Mesendoderm (in vitro differentiated cells): ENCODE results near the gene ERN1.

Experiments used
- DNase-seq: peaks from one replicate; pipeline ENCODE4 v3.0.0; 2013
- H2AK5ac ChIP-seq: 2 replicates; pipeline ENCODE4 v1.6.1; 2013; ENCODE audit warnings: low read length, inconsistent platforms
- H2BK120ac ChIP-seq: 2 replicates; pipeline ENCODE4 v1.6.1; 2013; ENCODE audit warnings: low read depth, mild to moderate bottlenecking, low read length, moderate library complexity, mixed read lengths
- H2BK15ac ChIP-seq: replicated peaks from 2 replicates; pipeline ENCODE4 v1.6.1; 2013; ENCODE audit warnings: low read depth, mild to moderate bottlenecking, moderate library complexity
- H2BK5ac ChIP-seq: 2 replicates; pipeline ENCODE4 v1.6.1; 2013; ENCODE audit warnings: low read length, inconsistent platforms
- H3K18ac ChIP-seq: 2 replicates; pipeline ENCODE4 v1.6.1; 2013; ENCODE audit warnings: mild to moderate bottlenecking, low read length, mixed read lengths
- H3K23ac ChIP-seq: one replicate; pipeline ENCODE4 v1.6.1; 2013; ENCODE audit warnings: low read length
- H3K27ac ChIP-seq: 2 replicates; pipeline ENCODE4 v1.5.1; 2013; ENCODE audit warnings: low read depth, mild to moderate bottlenecking, inconsistent platforms, low read length, moderate library complexity
- H3K27me3 ChIP-seq: 2 replicates; pipeline ENCODE4 v1.6.1; 2013; ENCODE audit warnings: low read length, control low read depth, mild to moderate bottlenecking, inconsistent platforms; ENCODE audit not compliant: insufficient read depth, poor library complexity
- H3K36me3 ChIP-seq: 2 replicates; pipeline ENCODE4 v1.6.1; 2013; ENCODE audit warnings: low read length, inconsistent platforms; ENCODE audit not compliant: control insufficient read depth, insufficient read depth
- H3K4ac ChIP-seq: one replicate; pipeline ENCODE4 v1.6.1; 2013; ENCODE audit warnings: low read depth, mild to moderate bottlenecking, low read length, moderate library complexity
- H3K4me1 ChIP-seq: 2 replicates; pipeline ENCODE4 v1.6.1; 2013; ENCODE audit warnings: low read depth, low read length, inconsistent platforms; ENCODE audit not compliant: control insufficient read depth
- H3K4me2 ChIP-seq: 2 replicates; pipeline ENCODE4 v1.6.1; 2013; ENCODE audit warnings: low read length
- H3K4me3 ChIP-seq: 2 replicates; pipeline ENCODE4 v1.5.1; 2013; ENCODE audit warnings: mild to moderate bottlenecking, low read length
- H3K56ac ChIP-seq: one replicate; pipeline ENCODE4 v1.6.1; 2013; ENCODE audit warnings: low read length
- H3K79me1 ChIP-seq: 2 replicates; pipeline ENCODE4 v1.6.1; 2013; ENCODE audit warnings: low read length, inconsistent platforms
- H3K79me2 ChIP-seq: 2 replicates; pipeline ENCODE4 v1.6.1; 2013; ENCODE audit warnings: mild to moderate bottlenecking, low read length; ENCODE audit not compliant: control insufficient read depth, insufficient read depth
- H3K9ac ChIP-seq: 2 replicates; pipeline ENCODE4 v1.6.1; 2013; ENCODE audit warnings: low read length, inconsistent platforms
- H4K5ac ChIP-seq: one replicate; pipeline ENCODE4 v1.6.1; 2013; ENCODE audit warnings: low read length
- H4K8ac ChIP-seq: one replicate; pipeline ENCODE4 v1.6.1; 2013; ENCODE audit warnings: low read depth, mild to moderate bottlenecking, control low read depth, low read length, moderate library complexity
- WGBS: extraction: QIAGEN DNeasy Blood & Tissue Kit; methylation state at CpG from one replicate; pipeline ENCODE4 v1.1.7; 2013; ENCODE audit warnings: low lambda C conversion rate, missing lambda C conversion rate; ENCODE audit not compliant: insufficient coverage; ENCODE audit errors: extremely low coverage; 5-methylcytosine and 5-hydroxymethylcytosine counted together

The ERN1 gene

GRCh38 chr17:64120159-64120810, 9.7 kb downstream of the ERN1 start:
- H2BK15ac ChIP-seq: no peak overlapping the region
- H3K56ac ChIP-seq: no peak overlapping the region
- H2BK120ac ChIP-seq: no peak overlapping the region
- no peak overlapping the region for H4K5ac ChIP-seq
- H3K27ac ChIP-seq: no peak overlapping the region
- no peaks in the 10 kb centered on the region for H3K4me1 ChIP-seq
- H3K36me3 ChIP-seq: no peaks in the 10 kb centered on the region
- no peaks in the 10 kb centered on the region for H3K79me1 ChIP-seq
- no peak overlapping the region for H3K18ac ChIP-seq
- WGBS: no CpG with 5 or more reads among the region's 3 CpGs
- H3K23ac ChIP-seq: no peak overlapping the region
- H2BK5ac ChIP-seq: no peak overlapping the region
- no peak overlapping the region for H3K4ac ChIP-seq
- DNase-seq: no peak
- H3K27me3 ChIP-seq: no peaks in the 10 kb centered on the region
- H3K4me2 ChIP-seq: no peak overlapping the region
- no peaks in the 10 kb centered on the region for H3K79me2 ChIP-seq
- H3K9ac ChIP-seq: no peak overlapping the region
- H2AK5ac ChIP-seq: no peak overlapping the region
- no peak overlapping the region for H4K8ac ChIP-seq
- H3K4me3 ChIP-seq: no peak overlapping the region

DNA sequence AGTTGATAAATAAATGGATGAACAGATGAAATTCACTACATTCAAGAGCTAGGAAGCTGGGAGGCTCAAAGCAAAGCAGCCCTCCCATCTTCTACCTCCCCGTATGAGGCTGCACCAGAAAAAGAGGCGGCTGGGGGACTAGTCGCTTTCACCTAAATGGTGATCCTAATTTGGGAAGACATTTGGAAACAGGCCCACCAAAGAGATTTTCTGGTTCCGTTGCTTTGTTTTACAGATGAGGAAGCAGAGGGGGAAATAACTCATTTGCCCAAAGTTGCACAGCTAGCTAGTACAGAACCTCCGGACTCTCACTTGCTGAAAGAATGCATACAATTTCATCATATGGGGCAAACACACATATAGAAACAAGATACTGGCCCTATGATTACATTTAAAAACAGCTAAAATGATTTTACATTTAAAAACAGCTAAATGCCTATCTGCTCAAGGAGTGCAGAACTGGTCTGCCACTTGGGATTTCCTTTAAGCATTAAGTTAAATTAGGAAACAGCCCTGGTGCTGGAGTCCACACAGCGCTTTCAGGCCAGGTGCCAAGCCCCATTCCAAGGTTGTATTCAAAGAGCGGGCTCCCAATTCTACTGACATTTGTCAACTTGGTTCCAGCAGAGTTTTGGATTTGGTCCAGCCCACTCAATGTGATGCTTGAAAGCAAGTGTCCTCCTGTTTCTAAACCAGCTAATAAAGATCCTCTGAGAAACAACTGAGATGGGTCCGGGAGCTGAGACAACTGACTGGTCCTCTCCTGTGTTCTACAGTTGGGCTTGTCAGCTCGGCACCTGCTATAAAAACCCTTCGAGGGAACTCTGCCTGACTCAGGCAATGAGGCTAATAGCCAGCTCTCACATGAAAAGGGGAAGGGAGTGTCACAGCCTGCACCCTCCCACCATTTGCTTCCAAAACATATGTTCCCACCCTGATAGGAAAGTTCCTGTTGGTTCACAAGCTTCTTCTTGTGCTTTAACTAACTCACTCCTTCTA, 11.7 kb downstream of the ERN1 start:
- H2BK120ac ChIP-seq: no peak overlapping the region
- no peak overlapping the region for H3K23ac ChIP-seq
- H3K79me1 ChIP-seq: no peaks in the 10 kb centered on the region
- H3K18ac ChIP-seq: no peak overlapping the region
- H3K27ac ChIP-seq: no peak overlapping the region
- no peak overlapping the region for H3K4me3 ChIP-seq
- H3K4ac ChIP-seq: no peak overlapping the region
- no CpG with 5 or more reads among the region's 10 CpGs for WGBS
- no peak overlapping the region for H2BK5ac ChIP-seq
- H3K79me2 ChIP-seq: no peaks in the 10 kb centered on the region
- DNase-seq: no peak
- no peak overlapping the region for H3K9ac ChIP-seq
- no peak overlapping the region for H4K5ac ChIP-seq
- H4K8ac ChIP-seq: no peak overlapping the region
- no peaks in the 10 kb centered on the region for H3K36me3 ChIP-seq
- no peaks in the 10 kb centered on the region for H3K27me3 ChIP-seq
- H3K56ac ChIP-seq: no peak overlapping the region
- no peak overlapping the region for H2BK15ac ChIP-seq
- H3K4me1 ChIP-seq: no peaks in the 10 kb centered on the region
- no peak overlapping the region for H3K4me2 ChIP-seq
- H2AK5ac ChIP-seq: no peak overlapping the region

DNA sequence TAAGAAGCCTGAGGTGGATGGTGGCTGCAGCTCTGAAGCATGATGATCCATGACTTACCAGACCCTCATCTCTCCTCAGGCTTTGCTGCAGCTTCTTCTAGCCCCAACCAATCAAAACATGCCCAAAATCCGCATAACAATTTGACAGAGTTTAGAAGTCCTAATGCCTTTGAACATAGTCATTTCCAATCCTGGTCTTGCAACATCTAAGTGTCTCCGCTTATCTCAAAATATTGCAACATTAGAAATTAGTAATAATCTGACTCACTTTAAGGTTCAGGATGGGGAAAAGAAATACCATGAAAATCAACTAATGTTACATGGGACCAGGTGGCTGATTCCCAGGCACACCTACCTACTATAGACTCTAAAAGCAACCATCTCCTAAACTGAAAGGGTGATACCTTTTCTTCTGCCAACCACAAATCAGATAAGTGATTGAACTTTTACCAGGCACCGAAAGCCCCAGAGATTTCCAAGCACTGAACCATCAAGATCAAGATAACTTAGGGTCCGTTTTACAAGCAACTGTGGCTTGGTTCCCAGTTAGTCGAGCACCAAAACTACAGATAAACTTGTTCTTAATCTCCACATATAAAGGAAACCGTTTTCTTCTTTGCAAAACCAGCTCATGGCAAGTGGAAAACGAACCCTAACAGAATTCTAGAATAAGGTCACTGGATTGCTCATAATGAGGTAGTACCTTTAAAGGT, 14.0 kb downstream of the ERN1 start:
- H3K79me1 ChIP-seq: no peaks in the 10 kb centered on the region
- no peak for DNase-seq
- no peak overlapping the region for H3K4me3 ChIP-seq
- H3K27ac ChIP-seq: no peak overlapping the region
- H4K8ac ChIP-seq: no peak overlapping the region
- no peaks in the 10 kb centered on the region for H3K36me3 ChIP-seq
- no CpG with 5 or more reads among the region's 7 CpGs for WGBS
- H2BK15ac ChIP-seq: no peak overlapping the region
- H3K9ac ChIP-seq: no peak overlapping the region
- H3K4me1 ChIP-seq: no peaks in the 10 kb centered on the region
- no peak overlapping the region for H2AK5ac ChIP-seq
- H3K23ac ChIP-seq: no peak overlapping the region
- no peak overlapping the region for H4K5ac ChIP-seq
- no peak overlapping the region for H2BK120ac ChIP-seq
- H2BK5ac ChIP-seq: no peak overlapping the region
- no peak overlapping the region for H3K4me2 ChIP-seq
- no peak overlapping the region for H3K56ac ChIP-seq
- no peak overlapping the region for H3K18ac ChIP-seq
- no peaks in the 10 kb centered on the region for H3K27me3 ChIP-seq
- no peak overlapping the region for H3K4ac ChIP-seq
- no peaks in the 10 kb centered on the region for H3K79me2 ChIP-seq

GRCh38 chr17:64115043-64115698, 14.8 kb downstream of the ERN1 start:
- H2BK5ac ChIP-seq: no peak overlapping the region
- no peak overlapping the region for H3K56ac ChIP-seq
- no peak overlapping the region for H4K5ac ChIP-seq
- no peaks in the 10 kb centered on the region for H3K79me2 ChIP-seq
- WGBS: no CpG with 5 or more reads among the region's 8 CpGs
- H3K27ac ChIP-seq: no peak overlapping the region
- no peak for DNase-seq
- no peak overlapping the region for H3K4me2 ChIP-seq
- no peak overlapping the region for H3K4me3 ChIP-seq
- no peaks in the 10 kb centered on the region for H3K27me3 ChIP-seq
- H2BK15ac ChIP-seq: no peak overlapping the region
- H3K4me1 ChIP-seq: no peaks in the 10 kb centered on the region
- no peak overlapping the region for H3K18ac ChIP-seq
- no peak overlapping the region for H4K8ac ChIP-seq
- no peaks in the 10 kb centered on the region for H3K79me1 ChIP-seq
- no peak overlapping the region for H3K23ac ChIP-seq
- no peaks in the 10 kb centered on the region for H3K36me3 ChIP-seq
- no peak overlapping the region for H2BK120ac ChIP-seq
- no peak overlapping the region for H3K4ac ChIP-seq
- no peak overlapping the region for H2AK5ac ChIP-seq
- H3K9ac ChIP-seq: no peak overlapping the region

- Histone ChIP-seq H4K8ac (no peak overlapping the region), H3K56ac (no peak overlapping the region), H3K23ac (no peak overlapping the region), H3K36me3 (no peaks in the 10 kb centered on the region), H2BK120ac (no peak overlapping the region), H3K4me1 (peaks cover 2% of the 10 kb centered on the region), H3K4me3 (no peak overlapping the region), H2BK5ac (no peak overlapping the region), H3K79me1 (no peaks in the 10 kb centered on the region), H4K5ac (no peak overlapping the region), H3K18ac (no peak overlapping the region), H2BK15ac (no peak overlapping the region), H2AK5ac (no peak overlapping the region), H3K79me2 (no peaks in the 10 kb centered on the region), H3K27me3 (no peaks in the 10 kb centered on the region), H3K9ac (no peak overlapping the region), H3K4me2 (no peak overlapping the region), H3K27ac (no peak overlapping the region), H3K4ac (no peak overlapping the region)
- DNase-seq: no peak
- WGBS: no CpG with 5 or more reads among the region's 2 CpGs
Measured at GRCh38 chr17:64113006-64113405, 16.9 kb downstream of the ERN1 start.
